GM23338 (cell line): Measurements from ENCODE around the gene C3AR1. TPM values are rescaled to one million over a fixed set of nuclear protein-coding genes. Genes with fewer than 3 reads are reported as not detected.
A peak's percentile ranks its signal among the peaks of the same experiment; 100 is the strongest.

Experiments used
- ATAC-seq: fragments of 200-7000 bp; cut with Tn5 transposase; 3 replicates; pipeline ENCODE4 v1.9.1; 2020
- DNase-seq: peaks from one replicate; pipeline ENCODE4 v3.0.0-alpha.2; 2015; ENCODE audit warnings: low spot score
- H2AFZ ChIP-seq: fragments of 200-600 bp; sonication (generic); 2 replicates; pipeline ENCODE4 v1.8.0; 2016; ENCODE audit warnings: antibody characterized with exemption, mild to moderate bottlenecking, moderate library complexity
- H3F3A ChIP-seq: fragments of 200-600 bp; sonication (generic); replicated peaks from 2 replicates; pipeline ENCODE4 v1.8.0; 2017; ENCODE audit warnings: antibody characterized with exemption, mixed run types, low read depth
- H3K27ac ChIP-seq: fragments of 200-600 bp; sonication (generic); 2 replicates; pipeline ENCODE4 v1.6.1; 2016; ENCODE audit warnings: low read depth
- H3K27me3 ChIP-seq: fragments of 200-600 bp; sonication (generic); 2 replicates; pipeline ENCODE4 v1.8.0; 2016; ENCODE audit warnings: mild to moderate bottlenecking, mixed run types, moderate library complexity; ENCODE audit not compliant: insufficient read depth
- H3K36me3 ChIP-seq: fragments of 200-600 bp; sonication (generic); 2 replicates; pipeline ENCODE4 v1.8.0; 2016; ENCODE audit warnings: mild to moderate bottlenecking; ENCODE audit not compliant: insufficient read depth
- H3K4me1 ChIP-seq: fragments of 200-600 bp; sonication (generic); 2 replicates; pipeline ENCODE4 v1.8.0; 2016; ENCODE audit warnings: mild to moderate bottlenecking, moderate library complexity; ENCODE audit not compliant: insufficient read depth
- H3K4me2 ChIP-seq: fragments of 200-600 bp; sonication (generic); 2 replicates; pipeline ENCODE4 v1.7.1; 2017; ENCODE audit warnings: mixed run types
- H3K4me3 ChIP-seq: fragments of 200-600 bp; sonication (generic); 2 replicates; pipeline ENCODE4 v1.6.1; 2016; ENCODE audit warnings: mixed run types
- H3K79me2 ChIP-seq: fragments of 200-600 bp; sonication (generic); replicated peaks from 2 replicates; pipeline ENCODE4 v1.8.0; 2017; ENCODE audit warnings: mild to moderate bottlenecking; ENCODE audit not compliant: insufficient read depth
- H3K9me2 ChIP-seq: fragments of 200-600 bp; sonication (generic); 2 replicates; pipeline ENCODE4 v1.8.0; 2017; ENCODE audit not compliant: insufficient read depth
- H4K20me1 ChIP-seq: fragments of 200-600 bp; sonication (generic); replicated peaks from 2 replicates; pipeline ENCODE4 v1.8.0; 2017; ENCODE audit warnings: mild to moderate bottlenecking; ENCODE audit not compliant: insufficient read depth
- H3K27ac Mint-ChIP-seq: 2 replicates; pipeline ENCODE4 v1.8.0; 2020; ENCODE audit warnings: inconsistent platforms, mild to moderate bottlenecking, moderate library complexity, mixed read lengths
- H3K27me3 Mint-ChIP-seq: 3 replicates; pipeline ENCODE4 v1.8.0; 2022; ENCODE audit warnings: low read depth, mild to moderate bottlenecking, moderate library complexity, mixed read lengths, inconsistent platforms; ENCODE audit not compliant: insufficient read depth, poor library complexity
- H3K36me3 Mint-ChIP-seq: 3 replicates; pipeline ENCODE4 v1.8.0; 2021; ENCODE audit warnings: low read depth, mild to moderate bottlenecking, inconsistent platforms, moderate library complexity, mixed read lengths
- H3K4me1 Mint-ChIP-seq: 3 replicates; pipeline ENCODE4 v1.8.0; 2020; ENCODE audit warnings: mild to moderate bottlenecking, inconsistent platforms, mixed read lengths
- H3K4me3 Mint-ChIP-seq: 3 replicates; pipeline ENCODE4 v1.8.0; 2021; ENCODE audit warnings: moderate library complexity, mild to moderate bottlenecking, inconsistent platforms, mixed read lengths
- H3K9me3 Mint-ChIP-seq: 3 replicates; pipeline ENCODE4 v1.8.0; 2020; ENCODE audit warnings: moderate library complexity, mild to moderate bottlenecking, inconsistent platforms, mixed read lengths
- CREB1 ChIP-seq: fragments of 250-450 bp; sonication (Bioruptor Pico); IDR thresholded peaks from 2 replicates; pipeline ENCODE4 v1.5.0; 2020; ENCODE audit warnings: low read depth, mild to moderate bottlenecking, moderate library complexity
- CTCF ChIP-seq, 2 experiments: fragments of 200-600 bp in 1 of 2; sonication (generic) in 1 of 2; conservative IDR thresholded peaks; 2 replicates each; pipeline versions ENCODE4 v1.5.1 to v1.6.1; 2016 to 2017; ENCODE audit warnings: antibody characterized with exemption in 2 of 2, low read depth in 2 of 2, mild to moderate bottlenecking in 2 of 2, moderate library complexity in 1 of 2
- EZH2 ChIP-seq: fragments of 200-600 bp; sonication (generic); IDR thresholded peaks from one replicate; pipeline ENCODE4 v1.8.0; 2017; ENCODE audit warnings: antibody characterized with exemption, mild to moderate bottlenecking, low read depth; ENCODE audit not compliant: unreplicated experiment
- EZH2phosphoT487 ChIP-seq: fragments of 200-600 bp; sonication (generic); IDR thresholded peaks from one replicate; pipeline ENCODE4 v1.8.1; 2018; ENCODE audit warnings: antibody characterized with exemption; ENCODE audit not compliant: unreplicated experiment
- NANOG ChIP-seq: IDR thresholded peaks from 2 replicates; pipeline ENCODE4 v1.6.1; 2016; ENCODE audit warnings: antibody characterized with exemption, borderline replicate concordance
- POLR2AphosphoS5 ChIP-seq: IDR thresholded peaks from 2 replicates; pipeline ENCODE4 v1.6.1; 2016; ENCODE audit warnings: antibody characterized with exemption, low read depth
- REST ChIP-seq: IDR thresholded peaks from one replicate; pipeline ENCODE4 v1.6.1; 2018; ENCODE audit warnings: antibody characterized with exemption; ENCODE audit not compliant: unreplicated experiment
- STAT1 ChIP-seq: IDR thresholded peaks from one replicate; pipeline ENCODE4 v1.6.1; 2016; ENCODE audit warnings: antibody characterized with exemption; ENCODE audit not compliant: unreplicated experiment
- ZNF114 ChIP-seq: fragments of 250-450 bp; sonication (Bioruptor Pico); IDR thresholded peaks from 2 replicates; pipeline ENCODE4 v1.5.0; 2020; ENCODE audit warnings: mild to moderate bottlenecking, moderate library complexity
- ZNF331 ChIP-seq: fragments of 250-450 bp; sonication (Bioruptor Pico); IDR thresholded peaks from 2 replicates; pipeline ENCODE4 v1.5.0; 2020; ENCODE audit warnings: low read depth, mild to moderate bottlenecking, moderate library complexity
- polyA plus RNA-seq: library from polyadenylated mRNA; unstranded; fragments of >200 nt; fragmentation: Nextera tagmentation; extraction: Ambion mirVana; gene quantifications from 2 replicates; pipeline ENCODE4 v1.2.1, GENCODE V29; 2016
- total RNA-seq: library from RNA; depleted of rRNA; stranded (reverse); fragments of >200 nt; shearing (Covaris generic); gene quantifications from 2 replicates; pipeline ENCODE4 v1.2.3, GENCODE V29; 2014
- TF ChIP-seq, protein P1 (sequence below): IDR thresholded peaks from 2 replicates; pipeline ENCODE4 v1.6.1; 2016; ENCODE audit warnings: antibody characterized with exemption

The C3AR1 gene
- total and polyA plus RNA-seq, 2 experiments from 2014 or later, result not detected

GRCh38 chr12:8081251-8081920 is 15.2 kb upstream of the C3AR1 start:
- peak overlapping the region; percentile 93 for H3K4me3 Mint-ChIP-seq
- ATAC-seq (peak; percentile 32), DNase-seq (no peak)
- no peaks in the 10 kb centered on the region; the same call in 1 of the 2 replicates for H4K20me1 ChIP-seq
- peak overlapping the region; percentile 83 for H3K4me3 ChIP-seq
- H3K9me2 ChIP-seq, result no peaks in the 10 kb centered on the region
- no peaks in the 10 kb centered on the region for H3F3A ChIP-seq
- H3K9me3 Mint-ChIP-seq, result no peaks in the 10 kb centered on the region; the same call in 2 of the 3 replicates
- TF ChIP-seq STAT1, result no peak
- no peak for TF ChIP-seq POLR2AphosphoS5
- TF ChIP-seq, protein P1, sequence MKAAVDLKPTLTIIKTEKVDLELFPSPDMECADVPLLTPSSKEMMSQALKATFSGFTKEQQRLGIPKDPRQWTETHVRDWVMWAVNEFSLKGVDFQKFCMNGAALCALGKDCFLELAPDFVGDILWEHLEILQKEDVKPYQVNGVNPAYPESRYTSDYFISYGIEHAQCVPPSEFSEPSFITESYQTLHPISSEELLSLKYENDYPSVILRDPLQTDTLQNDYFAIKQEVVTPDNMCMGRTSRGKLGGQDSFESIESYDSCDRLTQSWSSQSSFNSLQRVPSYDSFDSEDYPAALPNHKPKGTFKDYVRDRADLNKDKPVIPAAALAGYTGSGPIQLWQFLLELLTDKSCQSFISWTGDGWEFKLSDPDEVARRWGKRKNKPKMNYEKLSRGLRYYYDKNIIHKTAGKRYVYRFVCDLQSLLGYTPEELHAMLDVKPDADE, result no peak
- no peak for TF ChIP-seq CREB1 (CRISPR knock-in tag)
- TF ChIP-seq NANOG, result no peak
- no peak for TF ChIP-seq ZNF114
- no peak for TF ChIP-seq CTCF (conservative IDR thresholded peaks at IDR 0.05; ENCODE audit: low read depth in 2 of 2)
- peak overlapping the region; percentile 95 for H3K27ac Mint-ChIP-seq
- H3K4me1 Mint-ChIP-seq, result peaks cover 14% of the 10 kb centered on the region
- H3K36me3 Mint-ChIP-seq, result no peaks in the 10 kb centered on the region; the same call in 2 of the 3 replicates
- H3K27ac ChIP-seq, result peak overlapping the region; percentile 98
- no peaks in the 10 kb centered on the region for H3K27me3 ChIP-seq
- H3K79me2 ChIP-seq, result peaks cover 39% of the 10 kb centered on the region
- peaks cover 13% of the 10 kb centered on the region; the same call in 1 of the 2 replicates for H3K4me1 ChIP-seq
- H3K36me3 ChIP-seq, result no peaks in the 10 kb centered on the region
- peak overlapping the region; percentile 34 for H2AFZ ChIP-seq
- H3K27me3 Mint-ChIP-seq, result peaks cover 8% of the 10 kb centered on the region
- peak overlapping the region; percentile 92 for H3K4me2 ChIP-seq

GRCh38 chr12:8080120-8080519 is 14.0 kb upstream of the C3AR1 start:
- Histone ChIP-seq H3K27me3 (no peaks in the 10 kb centered on the region), H3K36me3 (no peaks in the 10 kb centered on the region), H3K4me3 (no peak overlapping the region), H3K4me2 (no peak overlapping the region), H3K9me2 (no peaks in the 10 kb centered on the region), H3K79me2 (peaks cover 28% of the 10 kb centered on the region), H2AFZ (no peak overlapping the region), H3K27ac (no peak overlapping the region), H3K4me1 (peaks cover 13% of the 10 kb centered on the region; the same call in 1 of the 2 replicates), H4K20me1 (no peaks in the 10 kb centered on the region; the same call in 1 of the 2 replicates), H3F3A (no peaks in the 10 kb centered on the region)
- no peaks in the 10 kb centered on the region; the same call in 2 of the 3 replicates for H3K36me3 Mint-ChIP-seq
- H3K4me1 Mint-ChIP-seq, result peaks cover 14% of the 10 kb centered on the region
- peaks cover 8% of the 10 kb centered on the region for H3K27me3 Mint-ChIP-seq
- no peak for ATAC-seq
- H3K27ac Mint-ChIP-seq, result no peak overlapping the region
- TF ChIP-seq CREB1 (CRISPR knock-in tag) (no peak), REST (no peak), ZNF331 (CRISPR knock-in tag) (no peak), EZH2phosphoT487 (no peak), NANOG (no peak), EZH2 (no peak)
- TF ChIP-seq, protein P1, result no peak
- H3K4me3 Mint-ChIP-seq, result no peak overlapping the region
- H3K9me3 Mint-ChIP-seq, result no peaks in the 10 kb centered on the region; the same call in 2 of the 3 replicates
- DNase-seq, result no peak
